Measurements from ENCODE around the gene NSD1.

GRCh38 chr5:177098120-177098469, 35.5 kb upstream of the NSD1 start:
- no peak for TF ChIP-seq EZH2phosphoT487 (IDR thresholded peaks at IDR 0.05; ENCODE audit: borderline replicate concordance)
- no peak for TF ChIP-seq EZH2 (IDR thresholded peaks at IDR 0.05)

Measured in HCT116 (cell line).